H9 (cell line): ENCODE measurements around the gene PPP2R2B. TPM values are rescaled to one million over a fixed set of nuclear protein-coding genes. Genes with fewer than 3 reads are reported as not detected.

Source experiments
- DNase-seq: peaks from one replicate; pipeline ENCODE4 v3.0.0-alpha.2; 2017
- H2AFZ ChIP-seq: one replicate; pipeline ENCODE4 v1.6.1; 2013; ENCODE audit warnings: mild to moderate bottlenecking, low read length, control low read depth, moderate library complexity
- H2AK5ac ChIP-seq: 2 replicates; pipeline ENCODE4 v1.6.1; 2013; ENCODE audit warnings: low read length, control low read depth, mixed read lengths; ENCODE audit not compliant: insufficient read length
- H2BK120ac ChIP-seq: one replicate; pipeline ENCODE4 v1.6.1; 2013; ENCODE audit warnings: low read depth, mild to moderate bottlenecking, low read length, control low read depth, inconsistent platforms; ENCODE audit not compliant: poor library complexity, severe bottlenecking
- H2BK12ac ChIP-seq: 2 replicates; pipeline ENCODE4 v1.6.1; 2013; ENCODE audit warnings: low read length, control low read depth, mixed read lengths, low read depth; ENCODE audit not compliant: insufficient read length
- H2BK15ac ChIP-seq: 2 replicates; pipeline ENCODE4 v1.6.1; 2013; ENCODE audit warnings: low read depth, low read length, control low read depth
- H2BK20ac ChIP-seq: one replicate; pipeline ENCODE4 v1.6.1; 2013; ENCODE audit warnings: low read depth, mild to moderate bottlenecking, low read length, control low read depth, inconsistent platforms; ENCODE audit not compliant: poor library complexity, severe bottlenecking
- H2BK5ac ChIP-seq: 2 replicates; pipeline ENCODE4 v1.6.1; 2013; ENCODE audit warnings: low read length, control low read depth, mixed read lengths; ENCODE audit not compliant: insufficient read length
- H3K14ac ChIP-seq: 2 replicates; pipeline ENCODE4 v1.6.1; 2013; ENCODE audit warnings: low read length, control low read depth; ENCODE audit not compliant: insufficient read depth
- H3K18ac ChIP-seq: 2 replicates; pipeline ENCODE4 v1.6.1; 2013; ENCODE audit warnings: low read depth, mild to moderate bottlenecking, mixed read lengths, low read length, control low read depth; ENCODE audit not compliant: insufficient read length
- H3K23ac ChIP-seq: 2 replicates; pipeline ENCODE4 v1.6.1; 2013; ENCODE audit warnings: low read length, control low read depth, mixed read lengths, low read depth; ENCODE audit not compliant: insufficient read length
- H3K23me2 ChIP-seq: 2 replicates; pipeline ENCODE4 v1.6.1; 2013; ENCODE audit warnings: low read depth, mild to moderate bottlenecking, mixed read lengths, low read length, control low read depth; ENCODE audit not compliant: insufficient read length, poor library complexity, severe bottlenecking
- H3K27ac ChIP-seq: 2 replicates; pipeline ENCODE4 v1.5.1; 2013; ENCODE audit warnings: low read length, control low read depth, mixed read lengths, low read depth; ENCODE audit not compliant: insufficient read length
- H3K27me3 ChIP-seq: 2 replicates; pipeline ENCODE4 v1.6.1; 2013; ENCODE audit warnings: low read length, control low read depth, inconsistent platforms; ENCODE audit not compliant: insufficient read depth
- H3K4ac ChIP-seq: 2 replicates; pipeline ENCODE4 v1.6.1; 2013; ENCODE audit warnings: low read depth, mild to moderate bottlenecking, control low read depth, inconsistent platforms, low read length, moderate library complexity
- H3K4me1 ChIP-seq: 2 replicates; pipeline ENCODE4 v1.6.1; 2013; ENCODE audit warnings: low read length, control low read depth, inconsistent platforms; ENCODE audit not compliant: insufficient read depth
- H3K4me2 ChIP-seq: 2 replicates; pipeline ENCODE4 v1.6.1; 2013; ENCODE audit warnings: low read length, control low read depth, mixed read lengths; ENCODE audit not compliant: insufficient read length, insufficient read depth
- H3K56ac ChIP-seq: 2 replicates; pipeline ENCODE4 v1.6.1; 2013; ENCODE audit warnings: low read depth, mild to moderate bottlenecking, mixed read lengths, low read length, control low read depth; ENCODE audit not compliant: insufficient read length
- H3K79me1 ChIP-seq: 2 replicates; pipeline ENCODE4 v1.6.1; 2013; ENCODE audit warnings: low read depth, mild to moderate bottlenecking, moderate library complexity, low read length, control low read depth, inconsistent platforms; ENCODE audit not compliant: insufficient read depth, poor library complexity, severe bottlenecking
- H3K79me2 ChIP-seq: 2 replicates; pipeline ENCODE4 v1.6.1; 2013; ENCODE audit warnings: low read length, control low read depth, inconsistent platforms; ENCODE audit not compliant: insufficient read depth
- H3K9ac ChIP-seq: 2 replicates; pipeline ENCODE4 v1.6.1; 2013; ENCODE audit warnings: low read length, control low read depth, mixed read lengths; ENCODE audit not compliant: insufficient read length; ENCODE audit errors: extremely low read depth
- H3K9me3 ChIP-seq: one replicate; pipeline ENCODE4 v1.6.1; 2013; ENCODE audit warnings: low read depth, low read length, inconsistent platforms; ENCODE audit not compliant: control insufficient read depth
- H3T11ph ChIP-seq: one replicate; pipeline ENCODE4 v1.6.1; 2013; ENCODE audit warnings: mild to moderate bottlenecking, low read length, control low read depth, inconsistent platforms
- H4K20me1 ChIP-seq: one replicate; pipeline ENCODE4 v1.6.1; 2013; ENCODE audit not compliant: control insufficient read depth, insufficient read length, insufficient read depth
- H4K5ac ChIP-seq: 2 replicates; pipeline ENCODE4 v1.6.1; 2013; ENCODE audit warnings: low read depth, mild to moderate bottlenecking, mixed read lengths, low read length, control low read depth; ENCODE audit not compliant: insufficient read length
- H4K8ac ChIP-seq: replicated peaks from 2 replicates; pipeline ENCODE4 v1.6.1; 2013; ENCODE audit warnings: low read length, control low read depth, mixed read lengths, low read depth; ENCODE audit not compliant: insufficient read length
- H4K91ac ChIP-seq: 2 replicates; pipeline ENCODE4 v1.6.1; 2013; ENCODE audit warnings: low read depth, mild to moderate bottlenecking, moderate library complexity, mixed read lengths, low read length, control low read depth; ENCODE audit not compliant: insufficient read length
- H3K27ac Mint-ChIP-seq, 3 experiments: 2 replicates in 2 of 3; 3 replicates in 1 of 3; pipeline ENCODE4 v1.8.0; 2020 to 2021; ENCODE audit warnings: mixed read lengths in 3 of 3, mild to moderate bottlenecking in 1 of 3, moderate library complexity in 1 of 3
- H3K27me3 Mint-ChIP-seq: 2 replicates; pipeline ENCODE4 v1.8.0; 2021; ENCODE audit warnings: low read depth, mild to moderate bottlenecking, moderate library complexity, mixed read lengths
- H3K36me3 Mint-ChIP-seq, 3 experiments: 2 replicates in 2 of 3; 3 replicates in 1 of 3; pipeline ENCODE4 v1.8.0; 2020 to 2021; ENCODE audit warnings: low read depth in 3 of 3, mixed read lengths in 3 of 3; ENCODE audit not compliant: insufficient read depth in 1 of 3
- H3K4me1 Mint-ChIP-seq, 2 experiments: 2 replicates each; pipeline ENCODE4 v1.8.0; 2020; ENCODE audit warnings: mixed read lengths in 2 of 2
- H3K4me3 Mint-ChIP-seq, 2 experiments: 2 replicates in 1 of 2; 3 replicates in 1 of 2; pipeline ENCODE4 v1.8.0; 2020 to 2021; ENCODE audit warnings: mild to moderate bottlenecking in 2 of 2, mixed read lengths in 2 of 2, moderate library complexity in 1 of 2
- H3K9me3 Mint-ChIP-seq, 2 experiments: 2 replicates in 1 of 2; 3 replicates in 1 of 2; pipeline ENCODE4 v1.8.0; 2020; ENCODE audit warnings: mild to moderate bottlenecking in 2 of 2, mixed read lengths in 2 of 2, moderate library complexity in 1 of 2
- WGBS: extraction: QIAGEN DNeasy Blood & Tissue Kit; methylation state at CpG from one replicate; pipeline ENCODE4 v1.1.7; 2013; ENCODE audit warnings: missing lambda C conversion rate, low lambda C conversion rate, mixed read lengths; ENCODE audit not compliant: insufficient read length; ENCODE audit errors: extremely low coverage; 5-methylcytosine and 5-hydroxymethylcytosine counted together
- total RNA-seq: library from RNA; stranded (reverse); gene quantifications from 2 replicates; pipeline ENCODE4 v1.2.1, GENCODE V29; 2021
- TF ChIP-seq, protein P1 (sequence below): fragments of 200-600 bp; sonication (generic); conservative IDR thresholded peaks from 3 replicates; pipeline ENCODE4 v1.8.0; 2021; ENCODE audit warnings: antibody characterized with exemption, mild to moderate bottlenecking

PPP2R2B gene
- total RNA-seq, 1 experiment from 2014 or later: 14.3 TPM

- Mint-ChIP-seq H3K9me3 (peaks cover 2 to 3% of the 10 kb centered on the region in 2 experiments; a peak in 1 of 5 replicates), H3K36me3 (peaks cover 0 to 4% (median 2%) of the 10 kb centered on the region in 3 experiments; a peak in 4 of 7 replicates), H3K4me1 (no peaks in the 10 kb centered on the region), H3K27me3 (no peaks in the 10 kb centered on the region; the same call in 1 of the 2 replicates), H3K27ac (no peak overlapping the region), H3K4me3 (no peak overlapping the region)
- no peak overlapping the region for H3K27ac ChIP-seq
- H2BK12ac ChIP-seq: no peak overlapping the region
- H2BK5ac ChIP-seq: no peak overlapping the region
- H3K9ac ChIP-seq: no peak overlapping the region
- TF ChIP-seq, protein P1, sequence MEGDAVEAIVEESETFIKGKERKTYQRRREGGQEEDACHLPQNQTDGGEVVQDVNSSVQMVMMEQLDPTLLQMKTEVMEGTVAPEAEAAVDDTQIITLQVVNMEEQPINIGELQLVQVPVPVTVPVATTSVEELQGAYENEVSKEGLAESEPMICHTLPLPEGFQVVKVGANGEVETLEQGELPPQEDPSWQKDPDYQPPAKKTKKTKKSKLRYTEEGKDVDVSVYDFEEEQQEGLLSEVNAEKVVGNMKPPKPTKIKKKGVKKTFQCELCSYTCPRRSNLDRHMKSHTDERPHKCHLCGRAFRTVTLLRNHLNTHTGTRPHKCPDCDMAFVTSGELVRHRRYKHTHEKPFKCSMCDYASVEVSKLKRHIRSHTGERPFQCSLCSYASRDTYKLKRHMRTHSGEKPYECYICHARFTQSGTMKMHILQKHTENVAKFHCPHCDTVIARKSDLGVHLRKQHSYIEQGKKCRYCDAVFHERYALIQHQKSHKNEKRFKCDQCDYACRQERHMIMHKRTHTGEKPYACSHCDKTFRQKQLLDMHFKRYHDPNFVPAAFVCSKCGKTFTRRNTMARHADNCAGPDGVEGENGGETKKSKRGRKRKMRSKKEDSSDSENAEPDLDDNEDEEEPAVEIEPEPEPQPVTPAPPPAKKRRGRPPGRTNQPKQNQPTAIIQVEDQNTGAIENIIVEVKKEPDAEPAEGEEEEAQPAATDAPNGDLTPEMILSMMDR: no peak
- no peak overlapping the region for H3K18ac ChIP-seq
- H3K23ac ChIP-seq: no peak overlapping the region
- no peak overlapping the region for H2BK20ac ChIP-seq
- no peak overlapping the region for H2BK15ac ChIP-seq
- no peak overlapping the region for H4K8ac ChIP-seq
- H4K20me1 ChIP-seq: no peaks in the 10 kb centered on the region
- H3K9me3 ChIP-seq: no peaks in the 10 kb centered on the region
- H3K79me2 ChIP-seq: no peaks in the 10 kb centered on the region
- H3K23me2 ChIP-seq: no peaks in the 10 kb centered on the region
- no peaks in the 10 kb centered on the region; the same call in 1 of the 2 replicates for H3K4me1 ChIP-seq
- H4K5ac ChIP-seq: no peak overlapping the region
- no peaks in the 10 kb centered on the region for H3K27me3 ChIP-seq
- H2AK5ac ChIP-seq: no peak overlapping the region
- H3K4ac ChIP-seq: no peak overlapping the region
- no peak overlapping the region for H4K91ac ChIP-seq
- no peak for DNase-seq
- H3T11ph ChIP-seq: no peak overlapping the region
- WGBS: no CpG with 5 or more reads among the region's 2 CpGs
- no peak overlapping the region for H3K14ac ChIP-seq
- H2BK120ac ChIP-seq: no peak overlapping the region
- H3K79me1 ChIP-seq: no peaks in the 10 kb centered on the region
- no peak overlapping the region for H3K56ac ChIP-seq
- H2AFZ ChIP-seq: no peak overlapping the region
- H3K4me2 ChIP-seq: no peak overlapping the region
These were observed 196.9 kb downstream of the PPP2R2B start for GRCh38 chr5:146681585-146682105.
